Left ventricle myocardium inferior (tissue), 1 donor: ENCODE data around the gene SLC25A28. TPM values are rescaled to one million over a fixed set of nuclear protein-coding genes. Genes with fewer than 3 reads are reported as not detected.

Experiments used
- DNase-seq: peaks from one replicate; pipeline ENCODE4 v3.0.0-alpha.2; 2020
- H3K27ac ChIP-seq: fragments of 200-600 bp; replicated peaks from 2 replicates; pipeline ENCODE4 v1.8.0; 2021
- H3K27me3 ChIP-seq: fragments of 200-600 bp; 2 replicates; pipeline ENCODE4 v1.8.0; 2021; ENCODE audit warnings: low read depth
- H3K36me3 ChIP-seq: fragments of 200-600 bp; 2 replicates; pipeline ENCODE4 v1.8.0; 2021
- H3K4me1 ChIP-seq: fragments of 200-600 bp; 2 replicates; pipeline ENCODE4 v1.8.0; 2021
- H3K4me3 ChIP-seq: fragments of 200-600 bp; 2 replicates; pipeline ENCODE4 v1.8.0; 2021; ENCODE audit warnings: mild to moderate bottlenecking, moderate library complexity
- H3K9me3 ChIP-seq: fragments of 200-600 bp; replicated peaks from 2 replicates; pipeline ENCODE4 v1.8.0; 2021
- CTCF ChIP-seq: fragments of 200-600 bp; IDR thresholded peaks from 2 replicates; pipeline ENCODE4 v1.8.0; 2021; ENCODE audit warnings: antibody characterized with exemption, mild to moderate bottlenecking, borderline replicate concordance
- intact Hi-C: fragments of 100-400 bp; cut with micrococcal nuclease; formaldehyde crosslinking; loops from one replicate; pipeline ENCODE4 v1.11.0; 2022
- total RNA-seq: library from RNA; stranded (reverse); fragmentation: NEBNext Ultra II Directional; extraction: Animal tissue kit (Norgen Biotek cat#: 25700); gene quantifications from one replicate; pipeline ENCODE4 v1.2.1, GENCODE V29; 2021
- donor health status: DM: no; HTN: yes; CAD: no; lungs with severe emphysema.

Gene SLC25A28
- total RNA-seq, 1 donor from 2014 or later = 41.2 TPM

- no peaks in the 10 kb centered on the region for H3K27me3 ChIP-seq
- intact Hi-C loops = no loop called here
- TF ChIP-seq CTCF = no peak
- H3K4me1 ChIP-seq = peaks cover 27% of the 10 kb centered on the region
- no peak overlapping the region for H3K27ac ChIP-seq
- H3K9me3 ChIP-seq = no peaks in the 10 kb centered on the region
- no peak overlapping the region for H3K4me3 ChIP-seq
- DNase-seq = no peak
- H3K36me3 ChIP-seq = no peaks in the 10 kb centered on the region
Measured at GRCh38 chr10:99623919-99624318, 3.7 kb upstream of the SLC25A28 start.

GRCh38 chr10:99621454-99622251 is 1.4 kb upstream of the SLC25A28 start:
- Histone ChIP-seq H3K27ac (peak overlapping the region; percentile 99), H3K4me1 (peaks cover 50% of the 10 kb centered on the region), H3K27me3 (no peaks in the 10 kb centered on the region), H3K4me3 (peak overlapping the region; percentile 92), H3K9me3 (no peaks in the 10 kb centered on the region), H3K36me3 (no peaks in the 10 kb centered on the region)
- no peak for DNase-seq
- no peak for TF ChIP-seq CTCF
- intact Hi-C loops = no loop called here

- intact Hi-C loops = no loop called here
- DNase-seq = peak; percentile 94
- peak overlapping the region; percentile 92 for H3K4me3 ChIP-seq
- TF ChIP-seq CTCF = no peak
- no peaks in the 10 kb centered on the region for H3K9me3 ChIP-seq
- H3K4me1 ChIP-seq = peaks cover 57% of the 10 kb centered on the region
- no peaks in the 10 kb centered on the region for H3K36me3 ChIP-seq
- H3K27ac ChIP-seq = peak overlapping the region; percentile 99
- H3K27me3 ChIP-seq = no peaks in the 10 kb centered on the region
Measured at GRCh38 chr10:99620711-99621453, 643 bp upstream of the SLC25A28 start.

- intact Hi-C loops = no loop called here
Measured at GRCh38 chr10:99619090-99619800, 994 bp downstream of the SLC25A28 start.

More at GRCh38 chr10:99619090-99619800, 994 bp downstream of the SLC25A28 start:
- Histone ChIP-seq H3K4me3 (peak overlapping the region; percentile 92), H3K27ac (peak overlapping the region; percentile 99), H3K27me3 (no peaks in the 10 kb centered on the region), H3K4me1 (peaks cover 64% of the 10 kb centered on the region), H3K9me3 (no peaks in the 10 kb centered on the region), H3K36me3 (peaks cover 5% of the 10 kb centered on the region)
- no peak for DNase-seq
- no peak for TF ChIP-seq CTCF
